Thyroid gland (tissue), 4 donors: ENCODE measurements around the gene NT5DC1. TPM values are rescaled to one million over a fixed set of nuclear protein-coding genes. Genes with fewer than 3 reads are reported as not detected.

ENCODE experiments used
- DNase-seq, 2 donors: peaks; one replicate each; pipeline ENCODE4 v3.0.0-alpha.2; 2019
- H3K27ac ChIP-seq, 3 donors: fragments of 200-600 bp; sonication (generic); 1 replicate in 2 of 3; 2 replicates in 1 of 3; pipeline ENCODE4 v1.5.1; 2016 to 2019; ENCODE audit warnings: mild to moderate bottlenecking in 1 of 3, moderate library complexity in 1 of 3
- H3K27me3 ChIP-seq: fragments of 200-600 bp; sonication (generic); one replicate; pipeline ENCODE4 v1.5.1; 2019
- H3K36me3 ChIP-seq, 2 donors: fragments of 200-600 bp; sonication (generic); one replicate each; pipeline ENCODE4 v1.5.1; 2016 to 2019
- H3K4me1 ChIP-seq, 2 donors: fragments of 200-600 bp; sonication (generic); one replicate each; pipeline ENCODE4 v1.5.1; 2017 to 2019
- H3K4me3 ChIP-seq, 3 donors: fragments of 200-600 bp; sonication (generic); replicated peaks in 1 of 3; 1 replicate in 2 of 3; 2 replicates in 1 of 3; pipeline ENCODE4 v1.5.1; 2016; ENCODE audit warnings: mild to moderate bottlenecking in 1 of 3
- H3K9me3 ChIP-seq: fragments of 200-600 bp; sonication (generic); one replicate; pipeline ENCODE4 v1.5.1; 2017
- POLR2A ChIP-seq, 2 donors: fragments of 450-650 bp; IDR thresholded peaks; one replicate each; pipeline ENCODE4 v1.6.1; 2017; ENCODE audit warnings: antibody characterized with exemption in 2 of 2, mild to moderate bottlenecking in 2 of 2, moderate library complexity in 1 of 2
- WGBS, 2 donors: methylation state at CpG; one replicate each; pipeline ENCODE4 v1.1.5; 2017; 5-methylcytosine and 5-hydroxymethylcytosine counted together
- intact Hi-C: fragments of 100-400 bp; cut with DNase I; formaldehyde crosslinking; loops from one replicate; pipeline ENCODE4 v1.15.1; 2023
- total RNA-seq, 4 donors: library from RNA; depleted of rRNA; stranded (reverse); fragments of >200 nt; gene quantifications; one replicate each; pipeline ENCODE4 v1.2.3, GENCODE V29; 2016
- TF ChIP-seq, protein P1 (sequence below), 6 experiments: fragments of 200-600 bp in 3 of 6; fragments of 450-650 bp in 3 of 6; sonication (generic) in 3 of 6; IDR thresholded peaks; one replicate each; pipeline ENCODE4 v1.5.1; 2016 to 2019; ENCODE audit warnings: antibody characterized with exemption in 6 of 6, mild to moderate bottlenecking in 2 of 6, inconsistent platforms in 1 of 6, moderate library complexity in 1 of 6

Gene NT5DC1
- total RNA-seq, 4 donors from 2014 or later: 17.5 to 35.7 (median 22.1) TPM

DNA sequence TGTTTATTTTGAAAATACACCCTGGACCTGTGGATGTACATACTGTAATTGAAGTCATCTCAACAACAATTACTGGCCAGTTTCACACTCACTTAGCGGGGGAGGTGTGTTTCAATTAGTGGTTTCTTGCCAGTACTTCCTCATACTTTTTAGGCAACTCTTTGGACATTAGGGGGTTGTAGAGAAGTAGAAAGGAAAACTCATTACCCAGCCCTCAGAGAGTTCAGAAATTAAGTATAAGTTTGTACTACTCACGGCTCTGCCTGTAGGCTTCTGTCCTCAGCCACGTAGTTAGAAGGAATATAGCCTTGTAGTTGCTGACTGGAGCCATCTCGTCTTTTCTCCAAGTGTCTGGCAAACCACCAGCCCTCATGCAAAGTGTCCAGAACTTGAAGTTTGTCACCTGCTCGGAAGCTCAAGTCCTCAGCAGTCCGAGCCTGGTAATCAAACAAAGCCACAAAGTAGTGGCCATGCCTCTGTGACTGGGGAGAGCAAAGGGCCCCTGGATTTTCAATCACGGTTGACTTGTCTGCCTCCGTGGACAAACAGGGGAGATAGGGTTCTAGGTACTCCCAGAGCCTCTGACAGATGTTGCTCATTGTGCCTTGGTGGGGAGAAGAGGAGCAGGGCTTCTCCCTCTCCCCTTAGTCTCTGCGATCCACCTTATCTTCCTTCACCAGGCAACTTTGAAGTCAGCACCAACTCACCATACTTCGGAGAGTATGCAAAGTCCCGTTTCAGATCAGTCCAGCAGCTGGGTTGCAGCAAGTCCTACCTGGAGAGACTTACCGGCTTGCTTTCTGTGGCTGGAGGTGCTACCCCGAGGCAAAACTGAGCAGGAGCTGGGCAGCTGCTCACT, 40.7 kb upstream of the NT5DC1 start:
- no peaks in the 10 kb centered on the region for H3K36me3 ChIP-seq
- 67 to 72% methylated on average over 13 of the region's 13 CpGs for WGBS, 2 donors
- H3K4me1 ChIP-seq: peaks cover 8 to 10% of the 10 kb centered on the region in 2 donors
- no peaks in the 10 kb centered on the region for H3K9me3 ChIP-seq
- intact Hi-C loops: no loop called here
- no peak overlapping the region for H3K4me3 ChIP-seq
- DNase-seq: peak; percentile 55 to 70
- H3K27me3 ChIP-seq: no peaks in the 10 kb centered on the region
- no peak overlapping the region for H3K27ac ChIP-seq
- TF ChIP-seq, protein P1, sequence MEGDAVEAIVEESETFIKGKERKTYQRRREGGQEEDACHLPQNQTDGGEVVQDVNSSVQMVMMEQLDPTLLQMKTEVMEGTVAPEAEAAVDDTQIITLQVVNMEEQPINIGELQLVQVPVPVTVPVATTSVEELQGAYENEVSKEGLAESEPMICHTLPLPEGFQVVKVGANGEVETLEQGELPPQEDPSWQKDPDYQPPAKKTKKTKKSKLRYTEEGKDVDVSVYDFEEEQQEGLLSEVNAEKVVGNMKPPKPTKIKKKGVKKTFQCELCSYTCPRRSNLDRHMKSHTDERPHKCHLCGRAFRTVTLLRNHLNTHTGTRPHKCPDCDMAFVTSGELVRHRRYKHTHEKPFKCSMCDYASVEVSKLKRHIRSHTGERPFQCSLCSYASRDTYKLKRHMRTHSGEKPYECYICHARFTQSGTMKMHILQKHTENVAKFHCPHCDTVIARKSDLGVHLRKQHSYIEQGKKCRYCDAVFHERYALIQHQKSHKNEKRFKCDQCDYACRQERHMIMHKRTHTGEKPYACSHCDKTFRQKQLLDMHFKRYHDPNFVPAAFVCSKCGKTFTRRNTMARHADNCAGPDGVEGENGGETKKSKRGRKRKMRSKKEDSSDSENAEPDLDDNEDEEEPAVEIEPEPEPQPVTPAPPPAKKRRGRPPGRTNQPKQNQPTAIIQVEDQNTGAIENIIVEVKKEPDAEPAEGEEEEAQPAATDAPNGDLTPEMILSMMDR (IDR thresholded peaks at IDR 0.05): no peak
- no peak for TF ChIP-seq POLR2A (IDR thresholded peaks at IDR 0.05)

DNA sequence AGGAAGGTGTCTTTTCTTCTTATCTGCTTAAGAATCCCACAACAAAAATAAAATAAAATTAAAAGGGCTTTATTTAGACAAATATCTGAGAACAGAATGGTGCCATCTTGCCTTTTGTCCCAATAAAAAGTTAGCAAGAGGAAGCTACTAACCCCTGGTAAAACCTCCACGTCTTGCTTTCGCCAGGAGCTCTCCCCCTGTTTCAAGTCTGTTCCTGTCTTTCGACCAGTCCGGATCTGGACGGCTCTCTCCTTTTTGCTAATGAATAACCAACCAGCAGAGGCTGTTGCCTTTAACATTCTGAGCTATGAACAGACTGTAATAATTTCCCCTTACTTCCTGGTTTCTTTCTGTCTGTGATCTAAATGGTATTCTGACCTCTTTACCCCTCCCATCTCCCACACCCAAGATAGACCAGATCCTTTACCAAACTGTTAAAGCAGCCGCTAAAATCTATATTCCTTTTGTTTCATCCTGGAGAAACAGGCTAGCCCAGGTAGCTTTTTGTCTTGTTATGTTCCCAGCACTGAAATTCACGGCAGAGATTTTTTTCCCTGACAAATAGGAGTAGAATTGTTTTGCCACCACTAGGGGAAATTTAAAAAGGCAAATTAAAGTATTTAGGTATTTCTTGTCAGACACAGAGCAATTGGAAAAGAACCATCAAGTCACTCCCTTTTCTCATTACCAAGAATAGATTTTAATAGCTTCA, 39.9 kb upstream of the NT5DC1 start, which contains the start of gene FRK:
TSS of gene FRK (minus strand) at position 320 of the 712 bp plus-strand sequence. CDS start 580 bp downstream, outside the sequence.
- no peak for DNase-seq
- intact Hi-C loops: no loop called here
- 60 to 80% methylated on average over 7 of the region's 7 CpGs for WGBS, 2 donors
- H3K9me3 ChIP-seq: no peaks in the 10 kb centered on the region
- TF ChIP-seq POLR2A (IDR thresholded peaks at IDR 0.05): no peak
- TF ChIP-seq, protein P1 (IDR thresholded peaks at IDR 0.05): peak in 2 of 6 experiments; percentile 21 to 25
- H3K27ac ChIP-seq: peak within 1 kb of the TSS in 1 of 3 donors; percentile 5
- H3K36me3 ChIP-seq: no peaks in the 10 kb centered on the region
- H3K4me1 ChIP-seq: peaks cover 8 to 10% of the 10 kb centered on the region in 2 donors
- H3K27me3 ChIP-seq: no peaks in the 10 kb centered on the region
- H3K4me3 ChIP-seq: no peak within 1 kb of the TSS

DNA sequence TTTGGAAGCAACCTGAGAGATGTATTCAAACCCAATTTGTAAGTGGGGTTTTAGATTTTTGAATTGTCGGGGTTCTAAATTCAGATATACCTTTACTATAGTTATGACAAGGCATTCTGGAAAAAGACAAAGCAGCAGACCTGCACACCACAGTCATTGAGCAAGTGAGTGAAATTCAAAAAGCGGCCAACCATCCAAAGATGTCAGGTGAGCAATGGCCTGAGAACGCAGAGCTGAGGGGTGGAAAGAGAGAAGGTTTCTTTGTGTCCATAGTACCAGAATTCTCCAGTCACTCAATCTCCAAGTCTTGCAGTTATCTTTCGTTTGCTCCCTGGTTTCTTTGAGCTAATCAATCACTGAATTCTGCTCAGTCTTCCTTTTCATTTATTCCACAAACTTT, 38.2 kb upstream of the NT5DC1 start:
- TF ChIP-seq, protein P1 (IDR thresholded peaks at IDR 0.05): no peak
- TF ChIP-seq POLR2A (IDR thresholded peaks at IDR 0.05): no peak
- peak overlapping the region in 1 of 3 donors; percentile 1 for H3K27ac ChIP-seq
- intact Hi-C loops: no loop called here
- 41 to 47% methylated on average over 4 of the region's 4 CpGs for WGBS, 2 donors
- no peaks in the 10 kb centered on the region for H3K27me3 ChIP-seq
- peaks cover 3 to 10% of the 10 kb centered on the region in 2 donors for H3K4me1 ChIP-seq
- DNase-seq: peak; percentile 29 to 58
- no peak overlapping the region for H3K4me3 ChIP-seq
- no peaks in the 10 kb centered on the region for H3K9me3 ChIP-seq
- no peaks in the 10 kb centered on the region for H3K36me3 ChIP-seq

DNA sequence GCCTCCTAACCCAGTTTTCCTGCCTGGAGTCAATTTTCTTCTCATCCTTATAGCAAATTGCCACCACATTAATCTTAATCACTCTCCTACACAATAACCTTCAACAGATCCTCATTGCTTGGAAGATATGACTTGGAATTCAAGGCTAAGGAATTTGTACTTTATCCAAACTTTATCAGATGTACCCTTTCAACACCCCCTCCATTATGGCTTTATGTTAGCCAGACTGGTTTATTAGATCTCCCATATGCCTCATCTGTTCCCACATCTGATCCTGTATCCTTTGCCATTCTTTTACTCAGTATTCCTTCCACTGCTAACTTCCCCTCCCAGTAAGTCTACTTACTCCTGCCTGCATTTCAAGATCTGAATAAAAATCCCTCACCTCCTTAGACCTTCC, 36.0 kb upstream of the NT5DC1 start:
- DNase-seq: no peak
- intact Hi-C loops: no loop called here
- no peaks in the 10 kb centered on the region for H3K36me3 ChIP-seq
- no peaks in the 10 kb centered on the region for H3K27me3 ChIP-seq
- no peak overlapping the region for H3K4me3 ChIP-seq
- no peak for TF ChIP-seq POLR2A (IDR thresholded peaks at IDR 0.05)
- TF ChIP-seq, protein P1 (IDR thresholded peaks at IDR 0.05): no peak
- H3K9me3 ChIP-seq: no peaks in the 10 kb centered on the region
- peaks cover 3 to 10% of the 10 kb centered on the region in 2 donors for H3K4me1 ChIP-seq
- no peak overlapping the region for H3K27ac ChIP-seq
